DND-41 (cell line): ENCODE results near the gene LRRC10B.

Experiments
- EZH2 ChIP-seq: IDR thresholded peaks from 3 replicates; pipeline ENCODE4 v1.6.1; 2012; ENCODE audit warnings: borderline replicate concordance, low read depth, mild to moderate bottlenecking, moderate library complexity, low read length, inconsistent platforms; ENCODE audit not compliant: severe bottlenecking
- TF ChIP-seq, protein P1 (sequence below): IDR thresholded peaks from 2 replicates; pipeline ENCODE4 v1.5.1; 2012; ENCODE audit warnings: borderline replicate concordance, low read length, moderate library complexity, mild to moderate bottlenecking; ENCODE audit not compliant: poor library complexity, severe bottlenecking; ENCODE audit errors: extremely low read depth

DNA sequence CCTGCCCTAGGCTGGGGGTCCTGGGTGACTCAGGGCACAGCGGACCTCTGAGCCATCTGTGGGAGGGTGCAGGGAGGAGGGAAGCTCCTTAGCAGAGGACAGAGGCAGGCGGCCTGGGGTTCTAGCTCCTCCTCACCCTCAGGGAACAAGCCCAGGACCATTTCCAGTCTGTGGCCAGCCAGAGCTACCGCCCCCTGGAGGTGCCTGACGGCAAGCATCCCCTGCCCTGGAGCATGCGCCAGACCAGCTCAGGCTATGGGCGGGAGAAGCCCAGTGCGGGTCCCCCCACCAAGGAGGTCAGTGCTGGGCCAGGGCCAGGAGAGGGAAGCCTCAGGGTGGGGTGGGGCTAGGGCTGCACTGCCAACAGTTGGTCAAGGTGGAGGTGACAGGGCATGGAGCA is 26.0 kb upstream of the LRRC10B start:
- TF ChIP-seq, protein P1, sequence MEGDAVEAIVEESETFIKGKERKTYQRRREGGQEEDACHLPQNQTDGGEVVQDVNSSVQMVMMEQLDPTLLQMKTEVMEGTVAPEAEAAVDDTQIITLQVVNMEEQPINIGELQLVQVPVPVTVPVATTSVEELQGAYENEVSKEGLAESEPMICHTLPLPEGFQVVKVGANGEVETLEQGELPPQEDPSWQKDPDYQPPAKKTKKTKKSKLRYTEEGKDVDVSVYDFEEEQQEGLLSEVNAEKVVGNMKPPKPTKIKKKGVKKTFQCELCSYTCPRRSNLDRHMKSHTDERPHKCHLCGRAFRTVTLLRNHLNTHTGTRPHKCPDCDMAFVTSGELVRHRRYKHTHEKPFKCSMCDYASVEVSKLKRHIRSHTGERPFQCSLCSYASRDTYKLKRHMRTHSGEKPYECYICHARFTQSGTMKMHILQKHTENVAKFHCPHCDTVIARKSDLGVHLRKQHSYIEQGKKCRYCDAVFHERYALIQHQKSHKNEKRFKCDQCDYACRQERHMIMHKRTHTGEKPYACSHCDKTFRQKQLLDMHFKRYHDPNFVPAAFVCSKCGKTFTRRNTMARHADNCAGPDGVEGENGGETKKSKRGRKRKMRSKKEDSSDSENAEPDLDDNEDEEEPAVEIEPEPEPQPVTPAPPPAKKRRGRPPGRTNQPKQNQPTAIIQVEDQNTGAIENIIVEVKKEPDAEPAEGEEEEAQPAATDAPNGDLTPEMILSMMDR: peak; percentile 56
- no peak for TF ChIP-seq EZH2
